Adrenal gland (tissue), 5 donors: ENCODE results near the gene TLR5.

Experiments
- CTCF ChIP-seq, 6 experiments: fragments of 450-650 bp in 4 of 6; fragments of 200-600 bp in 2 of 6; sonication (generic) in 1 of 6; IDR thresholded peaks; 1 replicate in 5 of 6; 2 replicates in 1 of 6; pipeline versions ENCODE4 v1.5.1 to v1.8.0; 2016 to 2021; ENCODE audit warnings: antibody characterized with exemption in 6 of 6, mild to moderate bottlenecking in 2 of 6, moderate library complexity in 1 of 6
- POLR2A ChIP-seq, 2 donors: fragments of 450-650 bp; IDR thresholded peaks; one replicate each; pipeline ENCODE4 v1.6.1; 2017; ENCODE audit warnings: antibody characterized with exemption in 2 of 2, mild to moderate bottlenecking in 2 of 2, moderate library complexity in 1 of 2
- donor health status: DM: no; HTN: no; CAD: no.

- no peak for TF ChIP-seq POLR2A (IDR thresholded peaks at IDR 0.05)
- no peak for TF ChIP-seq CTCF (IDR thresholded peaks at IDR 0.05)
Measured at GRCh38 chr1:223118418-223118817, 24.6 kb downstream of the TLR5 start.
